Stimulated activated effector memory CD8-positive, alpha-beta T cell treated with anti-CD3 and anti-CD28 coated beads, Interleukin-12 subunit alpha, Interleukin-12 subunit beta, amount 100 ng/mL, for 72 hours (primary cell): ENCODE results near the gene GTPBP6.
A peak's percentile ranks its signal among the peaks of the same experiment; 100 is the strongest.
"Not testable (repeated sequence)": the region's sequence is repeated elsewhere in the genome, so short reads cannot be mapped to it uniquely, and the experiment has no call there.

Source experiments
- ATAC-seq: fragments of 150-1000 bp; cut with Tn5 transposase; 2 replicates; pipeline ENCODE4 v1.10.0; 2021
- DNase-seq, 2 donors: peaks; one replicate each; pipeline ENCODE4 v3.0.0; 2021 to 2022; ENCODE audit warnings: low spot score in 2 of 2
- H3K27ac Mint-ChIP-seq: one replicate; pipeline ENCODE4 v1.8.0; 2022; ENCODE audit warnings: mild to moderate bottlenecking, mixed read lengths
- H3K36me3 Mint-ChIP-seq: one replicate; pipeline ENCODE4 v1.8.0; 2022; ENCODE audit warnings: mild to moderate bottlenecking, mixed read lengths
- H3K4me1 Mint-ChIP-seq: one replicate; pipeline ENCODE4 v1.8.0; 2022; ENCODE audit warnings: mixed read lengths
- H3K4me3 Mint-ChIP-seq: one replicate; pipeline ENCODE4 v1.8.0; 2022; ENCODE audit warnings: mild to moderate bottlenecking, mixed read lengths
- H3K9me3 Mint-ChIP-seq: one replicate; pipeline ENCODE4 v1.8.0; 2022; ENCODE audit warnings: mixed read lengths

The GTPBP6 gene

DNA sequence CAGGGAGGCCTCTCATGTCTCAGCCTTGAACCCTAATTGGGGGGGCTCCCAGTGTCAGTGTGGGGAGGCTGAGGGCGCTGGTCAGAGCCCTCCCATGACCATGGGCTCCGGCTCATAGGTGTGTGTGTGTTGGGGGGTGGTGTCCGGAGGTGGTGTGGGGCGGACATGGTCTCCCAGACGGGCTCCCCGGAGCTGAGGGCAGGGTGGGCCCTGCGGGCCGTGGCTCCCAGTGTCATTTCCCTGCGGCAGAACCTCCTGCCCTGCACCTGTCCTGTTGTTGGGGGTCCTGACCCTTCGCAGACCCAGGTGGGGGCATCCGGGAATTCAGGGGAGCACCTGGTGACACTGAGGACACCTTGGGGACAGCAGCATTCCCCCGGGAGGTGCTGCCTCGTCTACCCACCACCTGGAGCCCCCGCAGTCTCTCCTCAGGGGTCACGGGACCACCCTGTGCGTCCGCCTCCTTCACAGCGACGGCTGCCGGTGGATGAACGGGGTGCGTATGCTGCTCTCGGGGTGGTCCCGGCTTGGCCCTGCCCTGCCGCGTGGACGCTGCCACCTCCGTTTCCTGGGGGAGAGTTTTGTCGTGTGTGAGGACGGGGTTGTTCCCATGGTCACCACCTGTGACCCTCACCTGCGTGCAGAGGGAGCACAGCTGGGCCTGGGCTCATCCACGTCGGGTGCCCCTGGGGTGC, 14.5 kb upstream of the GTPBP6 start:
- no peaks in the 10 kb centered on the region for H3K9me3 Mint-ChIP-seq
- peak overlapping the region; percentile 32 for H3K27ac Mint-ChIP-seq
- no peak for ATAC-seq
- no peak for DNase-seq
- H3K36me3 Mint-ChIP-seq = peaks cover 12% of the 10 kb centered on the region
- no peaks in the 10 kb centered on the region for H3K4me1 Mint-ChIP-seq
- H3K4me3 Mint-ChIP-seq = no peak overlapping the region

GRCh38 chrX:332496-332860, 13.9 kb upstream of the GTPBP6 start:
- peak overlapping the region; percentile 32 for H3K27ac Mint-ChIP-seq
- H3K9me3 Mint-ChIP-seq = no peaks in the 10 kb centered on the region
- ATAC-seq = no peak
- no peak overlapping the region for H3K4me3 Mint-ChIP-seq
- DNase-seq = no peak
- no peaks in the 10 kb centered on the region for H3K4me1 Mint-ChIP-seq
- peaks cover 12% of the 10 kb centered on the region for H3K36me3 Mint-ChIP-seq

DNA sequence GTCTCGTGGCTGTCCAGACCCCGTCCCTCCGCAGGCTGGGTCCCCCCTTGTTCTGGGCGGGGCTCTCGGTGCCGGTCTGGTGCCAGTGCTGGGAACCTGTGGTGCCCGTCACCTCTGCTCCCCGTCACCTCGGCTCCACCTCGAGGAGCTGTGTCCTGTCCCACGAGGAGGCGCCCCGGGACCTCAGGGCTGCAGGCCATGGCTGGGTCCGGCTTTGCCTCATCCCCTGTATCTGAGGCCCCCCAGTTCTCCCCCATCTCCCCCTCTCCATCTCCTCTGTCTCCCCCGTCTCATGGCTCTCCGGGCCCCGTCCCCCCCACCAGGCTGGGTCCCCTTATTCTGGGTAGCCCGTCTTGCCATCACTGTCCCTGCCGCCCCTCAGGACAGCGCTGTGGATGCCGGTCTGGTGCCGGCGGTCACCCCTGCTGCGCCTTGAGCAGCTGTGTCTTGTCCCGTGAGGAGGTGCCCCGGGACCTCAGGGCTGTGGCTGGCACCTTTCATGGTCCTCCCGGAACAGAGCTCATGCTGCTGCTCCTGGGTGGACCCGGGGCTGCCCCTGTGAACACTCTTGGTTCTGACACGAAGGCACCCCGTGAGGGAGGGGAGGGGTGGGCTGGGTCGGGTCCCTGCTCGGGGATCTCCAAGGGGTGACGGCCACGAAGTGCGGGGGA, 13.4 kb upstream of the GTPBP6 start:
- Mint-ChIP-seq H3K9me3 (no peaks in the 10 kb centered on the region), H3K4me1 (no peaks in the 10 kb centered on the region), H3K27ac (no peak overlapping the region), H3K36me3 (peaks cover 12% of the 10 kb centered on the region), H3K4me3 (peak overlapping the region; percentile 17)
- no peak for ATAC-seq
- DNase-seq = no peak

DNA sequence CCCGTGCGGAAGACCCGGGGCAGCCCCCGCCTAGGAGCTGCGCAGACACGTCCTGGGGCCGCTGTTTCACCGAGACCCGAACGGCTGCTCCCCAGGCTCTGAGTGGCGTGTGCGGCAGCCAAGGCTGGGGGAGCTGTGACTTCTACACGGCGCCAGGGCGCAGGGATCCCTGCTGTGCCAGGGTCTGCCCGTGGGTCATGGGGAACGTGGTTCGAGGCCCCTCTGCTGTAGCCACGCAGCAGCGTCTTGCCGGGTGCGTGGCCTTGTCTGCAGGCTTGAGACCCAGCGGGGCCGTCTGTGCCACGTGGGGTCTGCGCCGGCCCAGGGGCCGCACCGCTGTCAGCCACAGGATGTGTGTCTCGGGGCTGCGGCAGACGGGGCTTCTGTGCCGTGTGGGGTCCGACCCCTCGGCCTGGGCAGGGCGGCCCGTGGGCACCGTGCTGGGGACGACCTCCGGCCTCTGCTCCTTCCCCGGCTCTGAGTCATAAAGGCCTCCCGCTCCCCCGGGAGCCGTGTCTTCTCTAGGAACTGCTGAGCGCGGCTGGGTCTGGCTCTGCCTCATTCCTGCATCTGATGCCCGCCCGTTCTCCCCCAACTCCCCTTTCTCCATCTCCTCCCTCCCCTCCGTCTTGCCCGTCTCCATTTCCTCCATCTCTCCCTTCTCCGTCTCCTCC, 12.7 kb upstream of the GTPBP6 start:
- peak; percentile 63 for ATAC-seq
- H3K9me3 Mint-ChIP-seq = no peaks in the 10 kb centered on the region
- H3K4me3 Mint-ChIP-seq = peak overlapping the region; percentile 17
- peaks cover 7% of the 10 kb centered on the region for H3K36me3 Mint-ChIP-seq
- DNase-seq = no peak
- H3K4me1 Mint-ChIP-seq = no peaks in the 10 kb centered on the region
- H3K27ac Mint-ChIP-seq = no peak overlapping the region

DNA sequence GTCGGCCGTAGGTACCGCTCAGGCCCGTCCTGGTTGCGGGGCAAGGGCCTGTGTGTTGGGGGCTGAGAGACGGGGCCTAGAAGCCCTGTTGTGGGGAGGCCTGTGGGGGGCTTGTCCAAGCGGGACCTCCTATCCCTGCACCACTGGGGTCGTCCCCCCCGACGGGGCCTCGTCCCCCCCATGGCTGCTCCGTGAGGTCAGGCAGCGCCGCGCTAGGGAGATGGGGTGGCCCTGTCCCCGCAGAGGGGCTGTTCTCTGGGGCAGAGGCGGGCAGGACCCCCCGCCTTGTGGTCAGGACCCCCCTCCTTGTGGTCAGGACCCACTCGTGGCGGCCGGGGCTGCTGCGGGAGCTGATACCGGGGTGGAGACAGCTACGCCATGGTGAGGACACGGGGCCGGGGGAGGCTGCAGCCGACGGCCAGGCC, 12.1 kb upstream of the GTPBP6 start:
- Mint-ChIP-seq H3K27ac (no peak overlapping the region), H3K9me3 (no peaks in the 10 kb centered on the region), H3K4me3 (no peak overlapping the region), H3K4me1 (no peaks in the 10 kb centered on the region), H3K36me3 (peaks cover 3% of the 10 kb centered on the region)
- ATAC-seq (no peak), DNase-seq (no peak)

GRCh38 chrX:330141-330725, 11.6 kb upstream of the GTPBP6 start:
- H3K4me3 Mint-ChIP-seq, H3K36me3 Mint-ChIP-seq, H3K4me1 Mint-ChIP-seq, ATAC-seq, DNase-seq, H3K27ac Mint-ChIP-seq, H3K9me3 Mint-ChIP-seq: not testable (repeated sequence)

GRCh38 chrX:329291-329910, 10.8 kb upstream of the GTPBP6 start:
- H3K4me3 Mint-ChIP-seq = no peak overlapping the region
- DNase-seq (no peak), ATAC-seq (no peak)
- no peak overlapping the region for H3K27ac Mint-ChIP-seq
- no peaks in the 10 kb centered on the region for H3K36me3 Mint-ChIP-seq
- H3K4me1 Mint-ChIP-seq = no peaks in the 10 kb centered on the region
- H3K9me3 Mint-ChIP-seq = no peaks in the 10 kb centered on the region

- peaks cover 8% of the 10 kb centered on the region for H3K36me3 Mint-ChIP-seq
- no peak overlapping the region for H3K4me3 Mint-ChIP-seq
- no peak overlapping the region for H3K27ac Mint-ChIP-seq
- no peaks in the 10 kb centered on the region for H3K9me3 Mint-ChIP-seq
- ATAC-seq (no peak), DNase-seq (no peak)
- peaks cover 13% of the 10 kb centered on the region for H3K4me1 Mint-ChIP-seq
Measured at GRCh38 chrX:327660-328126, 9.1 kb upstream of the GTPBP6 start.

- Mint-ChIP-seq H3K36me3 (peaks cover 17% of the 10 kb centered on the region), H3K4me1 (peaks cover 25% of the 10 kb centered on the region)
- H3K4me3 Mint-ChIP-seq, ATAC-seq, DNase-seq, H3K27ac Mint-ChIP-seq, H3K9me3 Mint-ChIP-seq: not testable (repeated sequence)
Measured at GRCh38 chrX:324664-325063, 6.1 kb upstream of the GTPBP6 start.

DNA sequence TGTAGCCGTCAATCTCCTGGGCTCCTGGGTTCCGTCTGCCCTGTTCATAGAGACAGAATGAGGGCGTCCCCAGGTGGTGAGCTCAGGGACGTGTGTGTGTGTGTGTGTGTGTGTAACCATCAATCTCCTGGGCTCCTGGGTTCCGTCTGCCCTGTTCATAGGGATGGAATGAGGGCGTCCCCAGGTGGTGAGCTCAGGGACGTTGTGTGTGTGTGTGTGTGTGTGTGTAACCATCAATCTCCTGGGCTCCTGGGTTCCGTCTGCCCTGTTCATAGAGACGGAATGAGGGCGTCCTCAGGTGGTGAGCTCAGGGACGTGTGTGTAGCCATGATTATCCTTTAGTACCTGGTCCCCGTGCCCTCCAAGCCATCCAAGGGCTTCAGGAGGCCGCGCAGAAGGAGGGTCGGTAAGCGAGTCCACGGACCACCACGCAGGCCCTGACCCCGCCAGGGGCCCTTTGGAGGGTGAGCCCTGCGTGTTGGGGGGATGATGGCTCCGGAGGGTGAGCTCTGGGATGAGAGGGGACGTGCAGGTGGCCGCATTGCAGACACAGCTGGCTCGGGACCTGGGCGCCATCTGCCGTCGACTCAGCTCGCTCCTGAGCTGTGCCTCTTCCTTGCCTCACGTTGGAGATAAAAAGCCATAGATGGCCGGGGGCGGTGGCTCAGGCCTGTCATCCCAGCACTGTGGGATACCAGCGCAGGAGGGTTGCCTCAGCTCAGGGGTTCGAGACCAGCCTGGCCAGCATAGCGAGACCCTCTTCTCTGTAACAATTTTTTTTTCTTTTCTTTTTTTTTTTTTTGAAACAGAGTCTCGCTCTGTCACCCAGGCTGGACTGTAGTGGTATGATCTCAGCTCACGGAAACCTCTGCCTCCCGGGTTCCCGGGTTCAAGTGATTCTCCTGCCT, 5.4 kb upstream of the GTPBP6 start:
- no peaks in the 10 kb centered on the region for H3K9me3 Mint-ChIP-seq
- peak overlapping the region; percentile 39 for H3K27ac Mint-ChIP-seq
- H3K4me3 Mint-ChIP-seq = peak overlapping the region; percentile 65
- H3K4me1 Mint-ChIP-seq = peaks cover 25% of the 10 kb centered on the region
- peaks cover 18% of the 10 kb centered on the region for H3K36me3 Mint-ChIP-seq
- DNase-seq (no peak), ATAC-seq (peak; percentile 4)

DNA sequence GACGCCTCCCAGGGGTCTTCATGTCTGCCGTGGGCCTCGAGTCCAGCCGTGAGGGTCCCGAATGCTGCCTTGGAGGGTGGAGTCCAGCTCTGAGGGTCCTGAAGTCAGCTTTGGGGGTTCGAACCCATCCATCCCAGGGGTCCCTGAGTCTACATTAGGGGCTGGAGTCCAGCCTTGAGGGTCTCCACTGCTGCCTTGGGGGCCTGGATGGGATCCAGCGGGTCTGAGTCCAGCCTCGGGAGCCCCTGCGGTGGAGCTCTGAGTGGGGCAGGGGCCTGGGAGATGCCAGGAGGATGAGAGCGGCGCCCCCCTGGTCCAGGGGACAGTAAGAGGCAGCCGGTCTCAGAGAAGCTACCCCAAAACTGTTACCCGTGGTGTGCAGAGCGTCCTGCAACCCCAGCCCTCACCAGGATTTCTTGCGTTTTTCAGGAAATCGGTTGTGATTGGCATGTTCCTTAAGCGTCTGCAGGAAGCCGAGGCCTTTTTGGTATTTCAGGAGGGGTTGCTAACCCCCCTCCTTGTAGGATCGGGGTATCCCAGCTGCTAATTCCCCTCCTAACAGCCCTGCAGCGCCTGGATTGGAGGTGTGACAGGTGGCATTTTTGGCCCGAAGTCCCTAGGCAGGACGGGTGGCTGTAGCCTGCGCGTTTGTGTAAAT, 1.7 kb upstream of the GTPBP6 start:
- peak in 1 of 2 donors; percentile 71 for DNase-seq
- Mint-ChIP-seq H3K4me3 (peak overlapping the region; percentile 77), H3K27ac (peak overlapping the region; percentile 96), H3K36me3 (peaks cover 32% of the 10 kb centered on the region), H3K9me3 (no peaks in the 10 kb centered on the region), H3K4me1 (peaks cover 32% of the 10 kb centered on the region)
- no peak for ATAC-seq

DNA sequence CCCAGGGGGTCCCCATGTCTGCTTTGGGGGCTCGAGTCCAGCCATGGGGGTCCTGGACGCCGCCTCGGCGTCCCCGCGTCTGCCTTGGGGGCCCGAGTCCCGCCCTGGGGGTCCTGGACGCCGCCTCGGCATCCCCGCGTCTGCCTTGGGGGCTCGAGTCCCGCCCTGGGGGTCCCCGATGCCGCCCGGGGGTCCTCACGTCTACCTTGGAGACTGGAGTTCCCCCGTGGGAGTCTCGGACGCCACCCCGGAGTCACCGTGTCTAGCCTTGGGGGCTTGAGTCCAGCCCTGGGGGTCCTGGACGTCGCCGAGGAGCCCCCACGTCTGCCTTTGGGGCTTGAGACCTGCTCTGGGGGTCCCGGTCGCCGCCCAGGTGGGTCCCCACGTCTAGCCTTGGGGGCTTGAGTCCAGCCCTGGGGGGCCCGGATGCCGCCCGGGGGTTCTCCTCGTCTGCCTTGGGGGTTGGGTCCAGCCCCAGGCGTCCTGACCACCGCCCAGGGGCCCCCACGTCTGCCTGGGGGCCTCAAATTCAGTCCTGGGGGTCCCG, 1.1 kb upstream of the GTPBP6 start:
- Mint-ChIP-seq H3K9me3 (no peaks in the 10 kb centered on the region), H3K36me3 (peaks cover 32% of the 10 kb centered on the region), H3K27ac (peak overlapping the region; percentile 96), H3K4me1 (peaks cover 32% of the 10 kb centered on the region), H3K4me3 (peak overlapping the region; percentile 77)
- ATAC-seq = no peak
- DNase-seq = peak in 1 of 2 donors; percentile 74

GRCh38 chrX:318068-318738, 393 bp downstream of the GTPBP6 start:
- ATAC-seq = peak; percentile 73
- H3K36me3 Mint-ChIP-seq = peaks cover 30% of the 10 kb centered on the region
- H3K4me1 Mint-ChIP-seq = peaks cover 25% of the 10 kb centered on the region
- no peaks in the 10 kb centered on the region for H3K9me3 Mint-ChIP-seq
- H3K27ac Mint-ChIP-seq = peak overlapping the region; percentile 96
- DNase-seq = peak; percentile 79 to 99
- peak overlapping the region; percentile 77 for H3K4me3 Mint-ChIP-seq
